NCI-H1417 (cell line): ENCODE results near the gene TMEM203.

ENCODE experiments used
- DNase-seq, 3 experiments: peaks; one replicate each; lab custom pipeline; 2025; lab: John Stamatoyannopoulos, UW

Gene TMEM203

GRCh38 chr9:137181680-137182079, 23.8 kb downstream of the TMEM203 start:
- DNase-seq, result no peak

GRCh38 chr9:137180491-137180890, 25.0 kb downstream of the TMEM203 start:
- no peak for DNase-seq

GRCh38 chr9:137179761-137180160, 25.7 kb downstream of the TMEM203 start:
- no peak for DNase-seq

GRCh38 chr9:137178939-137179630, 26.4 kb downstream of the TMEM203 start:
- DNase-seq, result no peak

GRCh38 chr9:137178201-137178938, 27.1 kb downstream of the TMEM203 start:
- DNase-seq, result no peak

- DNase-seq, result peak in 1 of 3 experiments; percentile 31
Observed at GRCh38 chr9:137176302-137177182, 28.9 kb downstream of the TMEM203 start.

GRCh38 chr9:137175345-137175961, 30.0 kb downstream of the TMEM203 start:
- peak in 1 of 3 experiments; percentile 51 for DNase-seq

GRCh38 chr9:137174722-137175293, 30.6 kb downstream of the TMEM203 start:
- DNase-seq, result peak in 2 of 3 experiments; percentile 79 to 82

GRCh38 chr9:137173796-137174664, 31.4 kb downstream of the TMEM203 start:
- no peak for DNase-seq

- DNase-seq, result no peak
Observed at GRCh38 chr9:137172901-137173795, 32.3 kb downstream of the TMEM203 start.

GRCh38 chr9:137171149-137171900, 34.1 kb downstream of the TMEM203 start:
- no peak for DNase-seq

- no peak for DNase-seq
Observed at GRCh38 chr9:137170486-137171148, 34.8 kb downstream of the TMEM203 start.

- DNase-seq, result no peak
Observed at GRCh38 chr9:137169896-137170358, 35.5 kb downstream of the TMEM203 start, which contains the start of gene LRRC26. Gene LRRC26, minus strand, starts transcription at chr9:137170051. Its CDS starts 108 bp downstream, at chr9:137169943.

- peak; percentile 52 to 96 (median 96) for DNase-seq
Observed at GRCh38 chr9:137168904-137169856, 36.3 kb downstream of the TMEM203 start.

- DNase-seq, result peak in 2 of 3 experiments; percentile 57 to 67
Observed at GRCh38 chr9:137168573-137168903, 36.9 kb downstream of the TMEM203 start.

GRCh38 chr9:137167747-137168572, 37.5 kb downstream of the TMEM203 start:
- DNase-seq, result peak in 2 of 3 experiments; percentile 33 to 55
